Activated T-cell treated with anti-CD3 and anti-CD28 coated beads, Interleukin-2, amount 50 U/mL, for 24 hours (primary cell): ENCODE results near the gene PABPC4L.

Experiments
- DNase-seq: peaks from one replicate; pipeline ENCODE4 v3.0.0-alpha.2; 2020
- H3K27ac Mint-ChIP-seq: 2 replicates; pipeline ENCODE4 v1.8.0; 2020; ENCODE audit warnings: mild to moderate bottlenecking, mixed read lengths
- H3K27me3 Mint-ChIP-seq: 2 replicates; pipeline ENCODE4 v1.8.0; 2020; ENCODE audit warnings: mixed read lengths
- H3K36me3 Mint-ChIP-seq: 2 replicates; pipeline ENCODE4 v1.8.0; 2020; ENCODE audit warnings: low read depth, mixed read lengths
- H3K4me1 Mint-ChIP-seq: 2 replicates; pipeline ENCODE4 v1.8.0; 2020; ENCODE audit warnings: low read depth, mixed read lengths
- H3K4me3 Mint-ChIP-seq: 2 replicates; pipeline ENCODE4 v1.8.0; 2020; ENCODE audit warnings: mild to moderate bottlenecking, moderate library complexity, mixed read lengths
- H3K9me3 Mint-ChIP-seq: 2 replicates; pipeline ENCODE4 v1.8.0; 2020; ENCODE audit warnings: mixed read lengths

PABPC4L gene

DNA sequence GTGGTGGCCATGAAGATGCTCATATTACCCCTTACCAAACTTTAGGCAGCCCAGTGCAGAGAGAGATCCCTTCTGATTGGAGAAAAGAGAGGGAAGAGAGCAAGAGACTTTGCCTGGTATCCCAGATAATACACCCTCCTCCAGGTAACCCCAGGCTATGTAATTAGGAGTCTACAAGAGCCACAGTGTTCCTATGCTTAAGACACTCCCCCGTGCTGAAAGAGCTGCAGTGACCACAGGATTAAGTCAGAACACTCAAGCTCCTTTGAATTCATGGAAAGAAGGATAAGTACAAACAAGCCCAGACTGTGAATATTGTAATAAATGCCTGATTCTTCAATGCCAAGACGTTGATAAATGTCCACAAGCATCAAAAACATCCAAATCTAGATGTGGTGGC is 41.4 kb downstream of the PABPC4L start:
- Mint-ChIP-seq H3K9me3 (peaks cover 19% of the 10 kb centered on the region), H3K4me1 (no peaks in the 10 kb centered on the region), H3K36me3 (no peaks in the 10 kb centered on the region), H3K27me3 (no peaks in the 10 kb centered on the region), H3K4me3 (no peak overlapping the region), H3K27ac (no peak overlapping the region)
- no peak for DNase-seq

DNA sequence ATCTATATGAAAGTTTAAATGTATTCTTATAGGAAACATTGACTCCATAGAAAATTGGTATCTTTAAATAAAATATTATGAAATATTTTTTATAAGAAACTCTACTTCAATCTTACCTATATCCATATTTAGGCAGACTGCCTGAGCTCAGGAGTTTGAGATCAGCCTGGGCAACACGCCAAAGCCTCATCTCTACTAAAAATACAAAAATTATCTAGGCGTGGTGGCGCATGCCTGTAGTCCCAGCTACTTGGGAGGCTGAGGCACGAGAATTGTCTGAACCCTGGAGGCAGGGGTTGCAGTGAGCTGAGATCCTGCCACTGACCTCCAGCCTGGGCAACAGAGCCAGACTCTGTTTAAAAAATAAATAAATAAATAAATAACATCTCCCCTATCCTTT is 47.5 kb downstream of the PABPC4L start:
- Mint-ChIP-seq H3K4me1 (no peaks in the 10 kb centered on the region), H3K27me3 (no peaks in the 10 kb centered on the region), H3K27ac (no peak overlapping the region), H3K36me3 (no peaks in the 10 kb centered on the region), H3K4me3 (no peak overlapping the region), H3K9me3 (no peaks in the 10 kb centered on the region)
- no peak for DNase-seq

DNA sequence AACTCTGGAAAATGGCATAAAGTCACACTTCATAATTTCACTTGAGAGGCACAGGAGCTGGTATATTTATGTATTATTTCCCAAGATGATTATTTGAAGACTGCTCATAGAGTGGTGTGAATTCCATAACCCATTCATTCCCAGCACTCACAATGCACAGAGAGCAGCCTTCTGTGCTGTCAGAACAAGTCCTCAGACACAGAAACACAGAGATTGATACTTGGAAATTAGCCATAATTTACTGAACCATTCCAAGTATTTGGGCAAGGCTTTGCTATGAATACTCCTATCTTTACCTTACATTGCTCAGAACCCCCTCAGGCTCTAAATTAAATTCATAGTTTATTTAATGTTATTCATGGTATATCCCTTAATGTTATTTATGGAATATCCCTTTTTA is 53.6 kb downstream of the PABPC4L start:
- Mint-ChIP-seq H3K27ac (no peak overlapping the region), H3K27me3 (no peaks in the 10 kb centered on the region)

More for the DNA sequence above, 53.6 kb downstream of the PABPC4L start:
- no peak for DNase-seq
- Mint-ChIP-seq H3K4me3 (no peak overlapping the region), H3K4me1 (no peaks in the 10 kb centered on the region), H3K9me3 (peaks cover 2% of the 10 kb centered on the region), H3K36me3 (no peaks in the 10 kb centered on the region)
